H1 (cell line): ENCODE data around the gene MAGEA9B. TPM values are rescaled to one million over a fixed set of nuclear protein-coding genes. Genes with fewer than 3 reads are reported as not detected.

Experiments used
- CTCF ChIA-PET: fragments of 300-600 bp; sonication (Branson Sonifier 250); formaldehyde crosslinking; loops from one replicate; lab custom pipeline; 2021; ENCODE audit not compliant: partially characterized antibody; lab: Charles Lee
- POLR2A ChIA-PET: fragments of 300-600 bp; sonication (Branson Sonifier 250); formaldehyde crosslinking; loops from one replicate; lab custom pipeline; 2021; ENCODE audit warnings: inconsistent platforms; ENCODE audit not compliant: partially characterized antibody; lab: Charles Lee
- DNase-seq, 2 experiments: peaks; one replicate each; pipeline versions ENCODE4 v3.0.0 to v3.0.0-alpha.2; 2010 to 2022; ENCODE audit warnings: low spot score in 2 of 2, low read depth in 1 of 2, mixed read lengths in 1 of 2
- FAIRE-seq: peaks from 2 replicates; lab custom pipeline; 2011; peaks lifted over from hg19 to GRCh38; lab: Jason Lieb, UNC
- H2AFZ ChIP-seq: 2 replicates; pipeline ENCODE4 v1.8.1; 2012; ENCODE audit warnings: low read length, inconsistent platforms
- H2AK5ac ChIP-seq: 2 replicates; pipeline ENCODE4 v1.6.1; 2013; ENCODE audit warnings: low read depth, low read length
- H2BK120ac ChIP-seq: replicated peaks from 2 replicates; pipeline ENCODE3; 2013; ENCODE audit warnings: low read depth, low read length, inconsistent platforms
- H2BK12ac ChIP-seq: 2 replicates; pipeline ENCODE4 v1.6.1; 2013; ENCODE audit warnings: low read depth, low read length
- H2BK15ac ChIP-seq: 2 replicates; pipeline ENCODE4 v1.6.1; 2013; ENCODE audit warnings: low read length
- H2BK20ac ChIP-seq: 2 replicates; pipeline ENCODE4 v1.6.1; 2013; ENCODE audit warnings: low read length
- H2BK5ac ChIP-seq: 2 replicates; pipeline ENCODE4 v1.6.1; 2013; ENCODE audit warnings: low read depth, low read length
- H3K14ac ChIP-seq: 2 replicates; pipeline ENCODE4 v1.6.1; 2013; ENCODE audit warnings: inconsistent platforms; ENCODE audit not compliant: insufficient read length
- H3K18ac ChIP-seq: 2 replicates; pipeline ENCODE4 v1.6.1; 2013; ENCODE audit warnings: low read length; ENCODE audit errors: extremely low read depth
- H3K23ac ChIP-seq: 2 replicates; pipeline ENCODE4 v1.6.1; 2013; ENCODE audit warnings: inconsistent platforms; ENCODE audit not compliant: insufficient read length
- H3K23me2 ChIP-seq: 2 replicates; pipeline ENCODE4 v1.6.1; 2013; ENCODE audit warnings: low read depth, low read length
- H3K27ac ChIP-seq: 2 replicates; pipeline ENCODE4 v1.6.1; 2011; ENCODE audit warnings: low read depth, low read length, inconsistent platforms
- H3K27me3 ChIP-seq, 4 experiments: replicated peaks in 1 of 4; 1 replicate in 1 of 4; 2 replicates in 3 of 4; pipeline versions ENCODE4 v1.6.1 to v1.8.1; 2011 to 2013; ENCODE audit warnings: low read length in 3 of 4, mild to moderate bottlenecking in 3 of 4, inconsistent platforms in 2 of 4, mixed read lengths in 2 of 4, moderate library complexity in 1 of 4; ENCODE audit not compliant: control insufficient read depth in 3 of 4, insufficient read depth in 3 of 4; ENCODE audit errors: extremely low read depth in 1 of 4
- H3K36me3 ChIP-seq, 4 experiments: 2 replicates each; pipeline versions ENCODE4 v1.6.1 to v1.8.1; 2011 to 2013; ENCODE audit warnings: mild to moderate bottlenecking in 4 of 4, low read length in 3 of 4, moderate library complexity in 2 of 4, control low read depth in 1 of 4, inconsistent platforms in 1 of 4; ENCODE audit not compliant: insufficient read depth in 4 of 4, control insufficient read depth in 2 of 4
- H3K4ac ChIP-seq: replicated peaks from 2 replicates; pipeline ENCODE3; 2013; ENCODE audit warnings: low read length, low read depth, mixed read lengths, inconsistent platforms; ENCODE audit not compliant: insufficient read length
- H3K4me1 ChIP-seq, 4 experiments: replicated peaks in 1 of 4; 1 replicate in 1 of 4; 2 replicates in 3 of 4; pipeline versions ENCODE4 v1.6.1 to v1.8.1; 2011 to 2013; ENCODE audit warnings: low read length in 3 of 4, inconsistent platforms in 2 of 4, mixed read lengths in 1 of 4; ENCODE audit not compliant: insufficient read depth in 4 of 4, control insufficient read depth in 3 of 4
- H3K4me2 ChIP-seq, 2 experiments: 2 replicates each; pipeline versions ENCODE4 v1.6.1 to v1.8.1; 2011 to 2013; ENCODE audit warnings: low read depth in 2 of 2, low read length in 2 of 2, control low read depth in 1 of 2, inconsistent platforms in 1 of 2, mild to moderate bottlenecking in 1 of 2; ENCODE audit not compliant: insufficient read depth in 1 of 2
- H3K4me3 ChIP-seq, 4 experiments: fragments of 200-600, 300-600 bp in 1 of 4; sonication (generic), shearing (Covaris generic), sonication (Bioruptor Twin) in 1 of 4; 2 replicates each; pipeline versions ENCODE4 v1.5.1 to v1.8.1; 2011 to 2016; ENCODE audit warnings: low read length in 4 of 4, low read depth in 3 of 4, control low read depth in 2 of 4, inconsistent platforms in 2 of 4, mild to moderate bottlenecking in 2 of 4, mixed read lengths in 1 of 4, moderate library complexity in 1 of 4; ENCODE audit not compliant: insufficient read depth in 2 of 4; ENCODE audit errors: extremely low read depth in 1 of 4
- H3K56ac ChIP-seq: replicated peaks from 2 replicates; pipeline ENCODE3; 2013; ENCODE audit warnings: low read depth, mild to moderate bottlenecking, mixed read lengths, low read length, inconsistent platforms; ENCODE audit not compliant: insufficient read length
- H3K79me1 ChIP-seq: 2 replicates; pipeline ENCODE4 v1.6.1; 2013; ENCODE audit warnings: low read depth, low read length, control low read depth
- H3K79me2 ChIP-seq, 2 experiments: 2 replicates each; pipeline versions ENCODE4 v1.6.1 to v1.8.1; 2012 to 2013; ENCODE audit warnings: low read length in 2 of 2, mild to moderate bottlenecking in 2 of 2, inconsistent platforms in 1 of 2; ENCODE audit not compliant: insufficient read depth in 2 of 2, control insufficient read depth in 1 of 2
- H3K9ac ChIP-seq, 4 experiments: replicated peaks in 1 of 4; 1 replicate in 1 of 4; 2 replicates in 3 of 4; pipeline versions ENCODE4 v1.6.1 to v1.8.1; 2011 to 2013; ENCODE audit warnings: low read depth in 3 of 4, low read length in 3 of 4, control low read depth in 2 of 4, mild to moderate bottlenecking in 2 of 4, moderate library complexity in 2 of 4, inconsistent platforms in 1 of 4; ENCODE audit errors: extremely low read depth in 1 of 4
- H3K9me3 ChIP-seq, 2 experiments: 2 replicates each; pipeline versions ENCODE4 v1.6.1 to v1.8.1; 2012 to 2013; ENCODE audit warnings: mild to moderate bottlenecking in 2 of 2, moderate library complexity in 2 of 2, control low read depth in 1 of 2, inconsistent platforms in 1 of 2, low read depth in 1 of 2, low read length in 1 of 2, mixed read lengths in 1 of 2; ENCODE audit not compliant: insufficient read depth in 2 of 2
- H4K20me1 ChIP-seq, 2 experiments: replicated peaks in 1 of 2; 2 replicates each; pipeline versions ENCODE3 to v1.8.1; 2011 to 2013; ENCODE audit warnings: inconsistent platforms in 2 of 2, low read length in 2 of 2, mild to moderate bottlenecking in 1 of 2; ENCODE audit not compliant: insufficient read depth in 2 of 2, control insufficient read depth in 1 of 2
- H4K5ac ChIP-seq: 2 replicates; pipeline ENCODE4 v1.6.1; 2013; ENCODE audit warnings: low read length, low read depth, mixed read lengths, inconsistent platforms; ENCODE audit not compliant: insufficient read length
- H4K8ac ChIP-seq: 2 replicates; pipeline ENCODE4 v1.8.0; 2013; ENCODE audit warnings: mild to moderate bottlenecking, moderate library complexity, low read length, inconsistent platforms; ENCODE audit not compliant: insufficient read depth; ENCODE audit errors: extremely low read depth
- H4K91ac ChIP-seq: replicated peaks from 2 replicates; pipeline ENCODE3; 2013; ENCODE audit warnings: low read length, mixed read lengths, inconsistent platforms; ENCODE audit not compliant: insufficient read length
- KDM5A ChIP-seq: fragments of 200-600 bp; IDR thresholded peaks from 2 replicates; pipeline ENCODE4 v1.7.1; 2012; ENCODE audit warnings: mild to moderate bottlenecking, low read length, inconsistent platforms, mixed read lengths
- TEAD4 ChIP-seq: IDR thresholded peaks from 2 replicates; pipeline ENCODE4 v1.6.1; 2012; ENCODE audit warnings: low read depth, low read length, inconsistent platforms, mixed read lengths
- WGBS, 2 experiments: shearing (Covaris generic) in 1 of 2; methylation state at CpG; one replicate each; pipeline versions ENCODE4 v1.1.6 to v1.1.7; 2013 to 2015; ENCODE audit warnings: low lambda C conversion rate in 2 of 2, mixed read lengths in 2 of 2, inconsistent platforms in 1 of 2, low coverage in 1 of 2, missing lambda C conversion rate in 1 of 2; ENCODE audit not compliant: insufficient replicate concordance in 2 of 2, insufficient coverage in 1 of 2, insufficient read length in 1 of 2; ENCODE audit errors: extremely low coverage in 1 of 2, missing lambda C conversion rate in 1 of 2; 5-methylcytosine and 5-hydroxymethylcytosine counted together
- polyA plus RNA-seq, 7 experiments: library from polyadenylated mRNA; depleted of rRNA in 3 of 7; stranded (reverse) in 5 of 7; unstranded in 2 of 7; fragments of >200 nt in 5 of 7; fragments of 200-250 nt in 2 of 7; gene quantifications; 1 replicate in 5 of 7; 2 replicates in 1 of 7; 4 replicates in 1 of 7; pipeline versions ENCODE4 v1.2.1 to v1.2.3, GENCODE V29; 2011 to 2013; ENCODE audit warnings: missing spikeins in 2 of 7, mixed read lengths in 2 of 7
- total RNA-seq: library from RNA; stranded (reverse); fragmentation: NEBNext Ultra II Directional; extraction: Animal tissue kit (Norgen Biotek cat#: 25700); gene quantifications from 2 replicates; pipeline ENCODE4 v1.2.1, GENCODE V29; 2021
- TF ChIP-seq, protein P1 (sequence below), 3 experiments: IDR thresholded peaks; 1 replicate in 2 of 3; 2 replicates in 1 of 3; pipeline versions ENCODE4 v1.5.1 to v1.6.1; 2011; ENCODE audit warnings: low read length in 3 of 3, mild to moderate bottlenecking in 3 of 3, inconsistent platforms in 2 of 3, low read depth in 1 of 3, moderate library complexity in 1 of 3; ENCODE audit not compliant: insufficient read depth in 1 of 3; ENCODE audit errors: control extremely low read depth in 1 of 3

The MAGEA9B gene
- total and polyA plus RNA-seq, 2 of the 8 experiments (the other 6 are each of a cell fraction or from before 2014, with no cell fraction given), result 0.06 TPM; not detected in 1

DNA sequence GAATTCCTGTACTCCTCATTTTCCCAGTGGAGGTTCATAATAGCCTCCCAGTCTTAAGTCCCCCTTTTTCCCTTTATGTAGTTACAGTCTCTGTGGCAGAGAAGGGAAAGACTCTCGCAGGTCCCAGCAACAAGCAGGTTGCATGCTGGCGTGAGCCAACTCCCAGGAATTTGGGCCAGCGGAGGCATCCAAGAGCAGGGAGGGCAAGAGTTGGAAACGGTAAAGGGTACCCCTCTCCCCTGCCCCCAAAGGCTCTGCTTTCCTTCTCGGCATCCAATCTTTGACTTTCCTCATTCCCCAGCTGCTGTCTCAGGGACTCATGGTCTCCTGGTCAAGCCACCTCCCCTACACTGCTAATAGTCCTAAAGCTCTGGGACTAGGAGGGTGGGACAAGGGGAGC lies 23.3 kb upstream of the MAGEA9B start:
- H4K5ac ChIP-seq, result no peak overlapping the region
- no peak overlapping the region for H3K23ac ChIP-seq
- no peak overlapping the region for H2BK120ac ChIP-seq
- POLR2A ChIA-PET, result no interaction called here
- H3K36me3 ChIP-seq, result peaks cover 0 to 4% (median 2%) of the 10 kb centered on the region in 4 experiments; a peak in 2 of 8 replicates
- H3K4me1 ChIP-seq, result no peaks in the 10 kb centered on the region
- H3K9me3 ChIP-seq, result no peaks in the 10 kb centered on the region
- no peak overlapping the region for H3K4me2 ChIP-seq
- no peak overlapping the region for H3K4me3 ChIP-seq
- H4K91ac ChIP-seq, result no peak overlapping the region
- no peaks in the 10 kb centered on the region for H4K20me1 ChIP-seq
- no peak overlapping the region for H3K56ac ChIP-seq
- FAIRE-seq (no peak), DNase-seq (no peak)
- no peak overlapping the region for H4K8ac ChIP-seq
- H2AK5ac ChIP-seq, result no peak overlapping the region
- TF ChIP-seq KDM5A (no peak), TEAD4 (0 out of 2 replicates have a peak, but pooled peaks have one; percentile 7)
- TF ChIP-seq, protein P1, sequence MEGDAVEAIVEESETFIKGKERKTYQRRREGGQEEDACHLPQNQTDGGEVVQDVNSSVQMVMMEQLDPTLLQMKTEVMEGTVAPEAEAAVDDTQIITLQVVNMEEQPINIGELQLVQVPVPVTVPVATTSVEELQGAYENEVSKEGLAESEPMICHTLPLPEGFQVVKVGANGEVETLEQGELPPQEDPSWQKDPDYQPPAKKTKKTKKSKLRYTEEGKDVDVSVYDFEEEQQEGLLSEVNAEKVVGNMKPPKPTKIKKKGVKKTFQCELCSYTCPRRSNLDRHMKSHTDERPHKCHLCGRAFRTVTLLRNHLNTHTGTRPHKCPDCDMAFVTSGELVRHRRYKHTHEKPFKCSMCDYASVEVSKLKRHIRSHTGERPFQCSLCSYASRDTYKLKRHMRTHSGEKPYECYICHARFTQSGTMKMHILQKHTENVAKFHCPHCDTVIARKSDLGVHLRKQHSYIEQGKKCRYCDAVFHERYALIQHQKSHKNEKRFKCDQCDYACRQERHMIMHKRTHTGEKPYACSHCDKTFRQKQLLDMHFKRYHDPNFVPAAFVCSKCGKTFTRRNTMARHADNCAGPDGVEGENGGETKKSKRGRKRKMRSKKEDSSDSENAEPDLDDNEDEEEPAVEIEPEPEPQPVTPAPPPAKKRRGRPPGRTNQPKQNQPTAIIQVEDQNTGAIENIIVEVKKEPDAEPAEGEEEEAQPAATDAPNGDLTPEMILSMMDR (IDR thresholded peaks at IDR 0.05; ENCODE audit: control extremely low read depth in 1 of 3, insufficient read depth in 1 of 3, low read depth in 1 of 3, low read length in 3 of 3), result peak in 1 of 3 experiments; percentile 9; a peak in 1 of 4 replicates
- H3K18ac ChIP-seq, result no peak overlapping the region
- H2AFZ ChIP-seq, result no peak overlapping the region
- no peak overlapping the region for H3K14ac ChIP-seq
- no peaks in the 10 kb centered on the region for H3K79me1 ChIP-seq
- H2BK20ac ChIP-seq, result no peak overlapping the region
- H2BK12ac ChIP-seq, result no peak overlapping the region
- H3K27me3 ChIP-seq, result no peaks in the 10 kb centered on the region
- CTCF ChIA-PET, result no interaction called here
- 40% methylated on average over 1 of the region's 5 CpGs; no CpG with 5 or more reads in 1 of the 2 experiments for WGBS, 2 experiments
- no peak overlapping the region for H2BK15ac ChIP-seq
- H3K4ac ChIP-seq, result no peak overlapping the region
- no peaks in the 10 kb centered on the region for H3K23me2 ChIP-seq
- H2BK5ac ChIP-seq, result no peak overlapping the region
- no peak overlapping the region for H3K27ac ChIP-seq
- H3K79me2 ChIP-seq, result peaks cover 0 to 9% of the 10 kb centered on the region in 2 experiments; a peak in 2 of 4 replicates
- H3K9ac ChIP-seq, result no peak overlapping the region
